Suppressor macrophage treated with lipopolysaccharide for 1 hour (primary cell): Measurements from ENCODE around the gene RPS6KL1.
A peak's percentile ranks its signal among the peaks of the same experiment; 100 is the strongest.

Source experiments
- DNase-seq, 3 donors: peaks; one replicate each; pipeline ENCODE4 v3.0.0-alpha.2; 2020 to 2022

RPS6KL1 gene

GRCh38 chr14:74951443-74952179 lies 28.6 kb upstream of the RPS6KL1 start:
- DNase-seq, result no peak

- DNase-seq, result no peak
These were observed 27.9 kb upstream of the RPS6KL1 start for GRCh38 chr14:74950795-74951442.

- no peak for DNase-seq
These were observed 27.0 kb upstream of the RPS6KL1 start for GRCh38 chr14:74949859-74950573.

GRCh38 chr14:74949191-74949601 lies 26.1 kb upstream of the RPS6KL1 start:
- DNase-seq, result no peak

GRCh38 chr14:74948228-74949175 lies 25.4 kb upstream of the RPS6KL1 start:
- DNase-seq, result no peak

- DNase-seq, result no peak
These were observed 24.5 kb upstream of the RPS6KL1 start for GRCh38 chr14:74947353-74948227.

GRCh38 chr14:74946659-74947281 lies 23.7 kb upstream of the RPS6KL1 start:
- no peak for DNase-seq

- DNase-seq, result peak; percentile 79 to 90 (median 84)
These were observed 23.0 kb upstream of the RPS6KL1 start for GRCh38 chr14:74945852-74946658.

GRCh38 chr14:74945261-74945851 lies 22.3 kb upstream of the RPS6KL1 start:
- peak; percentile 52 to 84 (median 65) for DNase-seq

GRCh38 chr14:74942608-74943007 lies 19.5 kb upstream of the RPS6KL1 start:
- no peak for DNase-seq

- peak in 1 of 3 donors; percentile 37 for DNase-seq
These were observed 19.1 kb upstream of the RPS6KL1 start for GRCh38 chr14:74942181-74942580.

- DNase-seq, result peak; percentile 82 to 89 (median 83)
These were observed 18.6 kb upstream of the RPS6KL1 start for GRCh38 chr14:74941676-74942097.

GRCh38 chr14:74940956-74941565 lies 18.0 kb upstream of the RPS6KL1 start:
- no peak for DNase-seq

- peak; percentile 37 to 60 (median 57) for DNase-seq
These were observed 15.8 kb upstream of the RPS6KL1 start for GRCh38 chr14:74938531-74939495.

GRCh38 chr14:74937171-74937570 lies 14.1 kb upstream of the RPS6KL1 start:
- DNase-seq, result no peak

- peak; percentile 49 to 56 (median 52) for DNase-seq
These were observed 13.7 kb upstream of the RPS6KL1 start for GRCh38 chr14:74936731-74937130.

GRCh38 chr14:74936151-74936550 lies 13.1 kb upstream of the RPS6KL1 start:
- no peak for DNase-seq

- DNase-seq, result no peak
These were observed 12.3 kb upstream of the RPS6KL1 start for GRCh38 chr14:74935360-74935680.
